Skeletal muscle tissue (tissue), 4 donors: ENCODE data around the gene R3HDM2. TPM values are rescaled to one million over a fixed set of nuclear protein-coding genes. Genes with fewer than 3 reads are reported as not detected.
"Not testable (repeated sequence)": the region's sequence is repeated elsewhere in the genome, so short reads cannot be mapped to it uniquely, and the experiment has no call there.

Source experiments
- H3K27ac ChIP-seq: one replicate; pipeline ENCODE4 v1.7.0; 2013; ENCODE audit warnings: mild to moderate bottlenecking, low read depth, low read length, inconsistent platforms
- H3K27me3 ChIP-seq, 3 donors: one replicate each; pipeline ENCODE4 v1.7.0; 2013; ENCODE audit warnings: low read length in 3 of 3; ENCODE audit not compliant: control insufficient read depth in 3 of 3, insufficient read depth in 3 of 3
- H3K36me3 ChIP-seq, 3 donors: one replicate each; pipeline ENCODE4 v1.7.0; 2013; ENCODE audit warnings: low read length in 3 of 3; ENCODE audit not compliant: control insufficient read depth in 3 of 3, insufficient read depth in 3 of 3
- H3K4me1 ChIP-seq, 3 donors: one replicate each; pipeline ENCODE4 v1.7.0; 2013; ENCODE audit warnings: low read length in 3 of 3, mild to moderate bottlenecking in 3 of 3; ENCODE audit not compliant: control insufficient read depth in 3 of 3, insufficient read depth in 3 of 3
- H3K4me3 ChIP-seq, 3 donors: one replicate each; pipeline ENCODE4 v1.7.0; 2013; ENCODE audit warnings: low read length in 3 of 3
- H3K9ac ChIP-seq, 3 donors: one replicate each; pipeline ENCODE4 v1.7.0; 2013; ENCODE audit warnings: low read length in 3 of 3, mild to moderate bottlenecking in 3 of 3, moderate library complexity in 2 of 3, low read depth in 1 of 3
- H3K9me3 ChIP-seq, 3 donors: one replicate each; pipeline ENCODE4 v1.7.0; 2013; ENCODE audit warnings: low read length in 3 of 3; ENCODE audit not compliant: control insufficient read depth in 3 of 3
- total RNA-seq: library from RNA; depleted of rRNA; stranded (reverse); fragments of >200 nt; gene quantifications from one replicate; pipeline ENCODE4 v1.2.3, GENCODE V29; 2014
- donor health status: Osteomylitis.

The R3HDM2 gene
- total RNA-seq, 1 donor from 2014 or later: 9.9 TPM

GRCh38 chr12:57319678-57320469 lies 111.0 kb downstream of the R3HDM2 start:
- Histone ChIP-seq H3K27ac (peak overlapping the region; percentile 30), H3K4me1 (no peaks in the 10 kb centered on the region), H3K9me3 (no peaks in the 10 kb centered on the region), H3K9ac (no peak overlapping the region), H3K27me3 (no peaks in the 10 kb centered on the region), H3K4me3 (no peak overlapping the region), H3K36me3 (no peaks in the 10 kb centered on the region)

GRCh38 chr12:57315681-57316080 lies 115.2 kb downstream of the R3HDM2 start:
- H3K36me3 ChIP-seq: no peaks in the 10 kb centered on the region
- H3K4me1 ChIP-seq: no peaks in the 10 kb centered on the region
- no peak overlapping the region for H3K9ac ChIP-seq
- H3K27ac ChIP-seq: no peak overlapping the region
- no peak overlapping the region for H3K4me3 ChIP-seq
- no peaks in the 10 kb centered on the region for H3K27me3 ChIP-seq
- H3K9me3 ChIP-seq: no peaks in the 10 kb centered on the region

GRCh38 chr12:57312287-57312686 lies 118.6 kb downstream of the R3HDM2 start:
- not testable (repeated sequence) for H3K36me3 ChIP-seq, H3K9me3 ChIP-seq, H3K27me3 ChIP-seq, H3K9ac ChIP-seq, H3K4me3 ChIP-seq, H3K4me1 ChIP-seq, H3K27ac ChIP-seq

- peaks cover 0 to 9% (median 9%) of the 10 kb centered on the region in 3 donors for H3K36me3 ChIP-seq
- H3K27ac ChIP-seq: no peak overlapping the region
- H3K4me3 ChIP-seq: no peak overlapping the region
- H3K9ac ChIP-seq: peak overlapping the region in 1 of 3 donors; percentile 16
- no peaks in the 10 kb centered on the region for H3K9me3 ChIP-seq
- no peaks in the 10 kb centered on the region for H3K4me1 ChIP-seq
- H3K27me3 ChIP-seq: no peaks in the 10 kb centered on the region
Measured at GRCh38 chr12:57309420-57309819, 121.4 kb downstream of the R3HDM2 start.

- H3K4me3 ChIP-seq: no peak overlapping the region
- H3K27ac ChIP-seq: no peak overlapping the region
- H3K9ac ChIP-seq: no peak overlapping the region
- H3K36me3 ChIP-seq: peaks cover 0 to 26% (median 25%) of the 10 kb centered on the region in 3 donors
- H3K27me3 ChIP-seq: no peaks in the 10 kb centered on the region
- no peaks in the 10 kb centered on the region for H3K9me3 ChIP-seq
- peaks cover 9 to 14% (median 13%) of the 10 kb centered on the region in 3 donors for H3K4me1 ChIP-seq
Measured at GRCh38 chr12:57300961-57301584, 129.8 kb downstream of the R3HDM2 start.

- Histone ChIP-seq H3K9ac (no peak overlapping the region), H3K27ac (no peak overlapping the region), H3K27me3 (no peaks in the 10 kb centered on the region), H3K4me3 (no peak overlapping the region), H3K4me1 (peaks cover 9 to 14% (median 13%) of the 10 kb centered on the region in 3 donors), H3K36me3 (peaks cover 0 to 34% (median 31%) of the 10 kb centered on the region in 3 donors), H3K9me3 (no peaks in the 10 kb centered on the region)
Measured at GRCh38 chr12:57299514-57300016, 131.3 kb downstream of the R3HDM2 start.

- H3K4me1 ChIP-seq: peaks cover 9 to 14% (median 13%) of the 10 kb centered on the region in 3 donors
- H3K9ac ChIP-seq: no peak overlapping the region
- peaks cover 3 to 46% (median 35%) of the 10 kb centered on the region in 3 donors for H3K36me3 ChIP-seq
- no peak overlapping the region for H3K27ac ChIP-seq
- no peaks in the 10 kb centered on the region for H3K9me3 ChIP-seq
- no peaks in the 10 kb centered on the region for H3K27me3 ChIP-seq
- no peak overlapping the region for H3K4me3 ChIP-seq
Measured at GRCh38 chr12:57296291-57296690, 134.6 kb downstream of the R3HDM2 start.

- H3K27ac ChIP-seq, H3K4me1 ChIP-seq, H3K9ac ChIP-seq, H3K9me3 ChIP-seq, H3K27me3 ChIP-seq, H3K4me3 ChIP-seq: not testable (repeated sequence)
- H3K36me3 ChIP-seq: peaks cover 24 to 64% (median 55%) of the 10 kb centered on the region in 3 donors
Measured at GRCh38 chr12:57282073-57282472, 148.8 kb downstream of the R3HDM2 start.

- Histone ChIP-seq H3K9me3 (no peaks in the 10 kb centered on the region), H3K36me3 (peaks cover 21 to 55% (median 49%) of the 10 kb centered on the region in 3 donors), H3K4me3 (no peak overlapping the region), H3K9ac (no peak overlapping the region), H3K27ac (no peak overlapping the region), H3K4me1 (no peaks in the 10 kb centered on the region), H3K27me3 (no peaks in the 10 kb centered on the region)
Measured at GRCh38 chr12:57280211-57281062, 150.4 kb downstream of the R3HDM2 start.
